Body of pancreas (tissue), 4 donors: Measurements from ENCODE around the gene ASTN1. TPM values are rescaled to one million over a fixed set of nuclear protein-coding genes. Genes with fewer than 3 reads are reported as not detected.

ENCODE experiments used
- ATAC-seq: fragments of 150-250 bp; one replicate; pipeline ENCODE4 v1.9.1; 2016
- DNase-seq, 4 donors: peaks; one replicate each; pipeline ENCODE4 v3.0.0-alpha.2; 2019
- H3K27ac ChIP-seq, 4 donors: fragments of 200-600 bp; sonication (generic); 1 replicate in 3 of 4; 2 replicates in 1 of 4; pipeline versions ENCODE4 v1.5.1 to v1.6.1; 2016 to 2019; ENCODE audit warnings: mild to moderate bottlenecking in 1 of 4, mixed read lengths in 1 of 4, moderate library complexity in 1 of 4
- H3K27me3 ChIP-seq, 2 donors: fragments of 200-600 bp; sonication (generic); one replicate each; pipeline ENCODE4 v1.6.0; 2016; ENCODE audit warnings: mild to moderate bottlenecking in 1 of 2
- H3K36me3 ChIP-seq, 2 donors: fragments of 200-600 bp; sonication (generic); replicated peaks in 1 of 2; 2 replicates each; pipeline ENCODE4 v1.5.1; 2016; ENCODE audit warnings: low read depth in 2 of 2; ENCODE audit not compliant: insufficient read depth in 1 of 2
- H3K4me1 ChIP-seq: fragments of 200-600 bp; sonication (generic); one replicate; pipeline ENCODE4 v1.6.0; 2016
- H3K4me3 ChIP-seq, 2 donors: fragments of 200-600 bp; sonication (generic); 1 replicate in 1 of 2; 2 replicates in 1 of 2; pipeline ENCODE4 v1.5.1; 2016 to 2019
- H3K9me3 ChIP-seq, 3 donors: fragments of 200-600 bp; sonication (generic); 1 replicate in 2 of 3; 2 replicates in 1 of 3; pipeline ENCODE4 v1.5.1; 2016
- POLR2A ChIP-seq, 3 donors: fragments of 450-650 bp; IDR thresholded peaks; one replicate each; pipeline ENCODE4 v1.6.1; 2016; ENCODE audit warnings: antibody characterized with exemption in 3 of 3, mild to moderate bottlenecking in 2 of 3
- WGBS, 2 donors: methylation state at CpG; one replicate each; pipeline ENCODE4 v1.1.5; 2017; 5-methylcytosine and 5-hydroxymethylcytosine counted together
- intact Hi-C: fragments of 100-400 bp; cut with DNase I; formaldehyde crosslinking; loops from one replicate; pipeline ENCODE4 v1.15.1; 2023
- total RNA-seq, 2 donors: library from RNA; depleted of rRNA; stranded (reverse); fragments of >200 nt; gene quantifications; one replicate each; pipeline ENCODE4 v1.1.0, GENCODE V29; 2016
- TF ChIP-seq, protein P1 (sequence below), 7 experiments: fragments of 450-650 bp in 4 of 7; fragments of 200-600 bp in 3 of 7; sonication (generic) in 3 of 7; IDR thresholded peaks; one replicate each; pipeline ENCODE4 v1.5.1; 2016 to 2019; ENCODE audit warnings: antibody characterized with exemption in 7 of 7

ASTN1 gene
- total RNA-seq, 2 donors from 2014 or later, result 0.66 to 0.78 TPM

DNA sequence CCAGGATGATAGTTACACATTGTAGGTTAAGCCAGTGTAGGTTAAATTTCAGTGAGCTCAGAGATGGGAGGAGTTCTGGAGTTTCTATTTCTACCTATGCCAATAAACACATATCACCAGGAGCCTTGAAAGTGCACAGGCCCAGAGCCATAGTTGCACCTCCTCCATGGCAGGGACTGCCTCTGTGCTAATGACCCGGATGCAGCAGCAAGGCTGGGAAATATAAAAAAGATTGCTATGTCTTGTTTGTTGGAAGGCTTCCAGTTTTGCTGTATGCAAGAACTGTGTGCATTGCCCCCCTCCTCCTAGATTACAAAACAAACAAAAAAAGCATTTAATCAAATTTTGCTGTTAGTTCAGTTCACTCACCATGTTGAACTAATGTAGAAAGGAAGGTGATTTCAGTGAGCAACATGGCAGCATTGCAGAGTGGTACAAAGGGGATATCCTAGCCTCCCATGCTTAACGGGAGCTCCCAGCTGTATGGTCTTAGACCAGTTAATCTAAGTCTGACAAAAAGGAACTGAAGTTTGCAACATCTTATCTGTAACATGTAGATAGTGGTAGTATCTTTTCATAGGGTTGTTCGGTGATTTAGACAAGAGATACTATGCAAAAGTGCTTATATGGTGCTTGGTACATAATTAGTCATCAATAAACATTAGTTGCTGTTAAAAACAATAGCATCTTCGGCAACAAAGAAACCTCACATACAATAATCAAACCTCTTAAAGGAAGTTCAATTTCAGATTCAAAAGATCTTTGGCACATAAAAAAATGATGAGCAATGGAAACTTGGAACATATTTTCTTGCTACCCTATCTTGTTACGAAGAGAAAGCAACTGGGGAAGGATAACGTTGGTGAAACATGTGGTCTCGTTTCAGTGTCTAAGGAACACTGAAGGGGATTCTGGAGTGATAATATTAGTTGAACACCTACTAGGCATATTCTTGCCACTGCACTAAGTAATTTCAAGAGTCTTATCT is 309.5 kb downstream of the ASTN1 start:
- DNase-seq, result peak; percentile 29 to 61 (median 58)
- Histone ChIP-seq H3K36me3 (no peaks in the 10 kb centered on the region), H3K27ac (no peak overlapping the region), H3K4me1 (peaks cover 13% of the 10 kb centered on the region), H3K9me3 (no peaks in the 10 kb centered on the region), H3K4me3 (no peak overlapping the region), H3K27me3 (no peaks in the 10 kb centered on the region)
- no peak for TF ChIP-seq POLR2A (IDR thresholded peaks at IDR 0.05)
- TF ChIP-seq, protein P1, sequence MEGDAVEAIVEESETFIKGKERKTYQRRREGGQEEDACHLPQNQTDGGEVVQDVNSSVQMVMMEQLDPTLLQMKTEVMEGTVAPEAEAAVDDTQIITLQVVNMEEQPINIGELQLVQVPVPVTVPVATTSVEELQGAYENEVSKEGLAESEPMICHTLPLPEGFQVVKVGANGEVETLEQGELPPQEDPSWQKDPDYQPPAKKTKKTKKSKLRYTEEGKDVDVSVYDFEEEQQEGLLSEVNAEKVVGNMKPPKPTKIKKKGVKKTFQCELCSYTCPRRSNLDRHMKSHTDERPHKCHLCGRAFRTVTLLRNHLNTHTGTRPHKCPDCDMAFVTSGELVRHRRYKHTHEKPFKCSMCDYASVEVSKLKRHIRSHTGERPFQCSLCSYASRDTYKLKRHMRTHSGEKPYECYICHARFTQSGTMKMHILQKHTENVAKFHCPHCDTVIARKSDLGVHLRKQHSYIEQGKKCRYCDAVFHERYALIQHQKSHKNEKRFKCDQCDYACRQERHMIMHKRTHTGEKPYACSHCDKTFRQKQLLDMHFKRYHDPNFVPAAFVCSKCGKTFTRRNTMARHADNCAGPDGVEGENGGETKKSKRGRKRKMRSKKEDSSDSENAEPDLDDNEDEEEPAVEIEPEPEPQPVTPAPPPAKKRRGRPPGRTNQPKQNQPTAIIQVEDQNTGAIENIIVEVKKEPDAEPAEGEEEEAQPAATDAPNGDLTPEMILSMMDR (IDR thresholded peaks at IDR 0.05), result no peak
- WGBS, 2 donors, result 56 to 62% methylated on average over 7 of the region's 7 CpGs
- ATAC-seq, result peak; percentile 71
- intact Hi-C loops, result no loop called here

DNA sequence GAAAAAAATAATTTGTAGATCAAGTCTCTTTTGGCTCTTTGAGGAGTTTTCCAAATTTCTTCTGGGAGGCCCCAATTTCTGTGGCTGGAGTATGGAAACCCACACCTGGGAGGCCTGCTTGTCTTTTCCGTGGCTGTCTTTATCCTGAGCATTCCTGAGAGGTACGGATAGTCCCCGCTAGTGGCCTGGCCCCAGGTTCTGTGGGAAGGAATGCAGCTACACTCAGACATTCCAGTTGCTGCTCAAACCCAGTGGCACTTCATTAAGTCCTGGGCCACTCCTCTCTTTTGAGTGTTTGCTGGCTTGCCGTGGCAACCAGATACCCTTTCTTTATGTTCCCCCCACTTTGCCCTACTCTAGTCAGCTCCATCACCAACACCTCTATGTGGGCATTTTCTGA is 310.4 kb downstream of the ASTN1 start:
- TF ChIP-seq POLR2A (IDR thresholded peaks at IDR 0.05), result no peak
- TF ChIP-seq, protein P1 (IDR thresholded peaks at IDR 0.05), result no peak
- H3K27ac ChIP-seq, result no peak overlapping the region
- WGBS, 2 donors, result 86 to 92% methylated on average over 4 of the region's 4 CpGs
- no peaks in the 10 kb centered on the region for H3K36me3 ChIP-seq
- H3K9me3 ChIP-seq, result no peaks in the 10 kb centered on the region
- peaks cover 13% of the 10 kb centered on the region for H3K4me1 ChIP-seq
- intact Hi-C loops, result no loop called here
- no peaks in the 10 kb centered on the region for H3K27me3 ChIP-seq
- no peak overlapping the region for H3K4me3 ChIP-seq
- no peak for DNase-seq
- ATAC-seq, result no peak

DNA sequence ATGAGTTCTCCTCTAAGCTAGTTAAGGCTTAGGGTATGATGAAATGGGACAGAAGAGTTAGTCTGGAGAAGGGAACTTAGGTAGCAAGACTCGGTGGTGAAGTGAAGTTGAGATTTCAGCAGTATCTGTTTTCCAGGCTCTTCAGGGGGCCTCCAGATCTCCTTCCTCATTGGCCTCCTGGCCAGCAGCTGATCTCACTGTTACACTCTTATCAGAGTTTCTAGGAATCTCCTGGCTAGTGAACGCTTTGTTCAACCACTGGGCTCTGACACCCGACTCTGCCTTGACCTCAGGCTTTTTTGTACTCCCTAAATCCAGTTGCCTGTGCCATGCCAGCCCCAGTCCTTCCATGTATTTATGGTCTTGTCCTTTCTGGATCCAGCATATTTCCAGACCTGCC is 311.0 kb downstream of the ASTN1 start:
- H3K36me3 ChIP-seq, result no peaks in the 10 kb centered on the region
- no peaks in the 10 kb centered on the region for H3K9me3 ChIP-seq
- DNase-seq (no peak), ATAC-seq (no peak)
- no peak overlapping the region for H3K4me3 ChIP-seq
- H3K4me1 ChIP-seq, result peaks cover 13% of the 10 kb centered on the region
- intact Hi-C loops, result no loop called here
- 57 to 78% methylated on average over 3 of the region's 3 CpGs for WGBS, 2 donors
- TF ChIP-seq POLR2A (IDR thresholded peaks at IDR 0.05), result no peak
- TF ChIP-seq, protein P1 (IDR thresholded peaks at IDR 0.05), result no peak
- H3K27ac ChIP-seq, result no peak overlapping the region
- no peaks in the 10 kb centered on the region for H3K27me3 ChIP-seq

DNA sequence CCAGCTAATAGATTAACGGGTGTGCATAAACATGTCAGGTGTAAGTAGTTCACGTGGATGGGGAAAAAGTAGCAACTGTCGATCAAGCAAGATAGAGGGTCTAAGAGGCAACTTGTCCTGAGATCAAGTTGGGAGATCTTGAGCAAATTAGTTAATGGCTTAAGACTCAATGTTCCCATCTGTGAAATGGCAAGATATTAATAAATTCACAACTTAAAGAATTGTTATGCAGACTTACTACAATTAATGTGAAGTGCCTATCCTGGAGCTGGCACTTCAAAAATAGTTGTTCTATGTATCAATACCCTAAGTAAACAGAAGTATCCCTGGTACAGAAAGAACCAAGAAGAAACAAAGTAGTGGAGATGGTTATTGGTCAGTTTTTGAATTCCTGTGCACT is 312.4 kb downstream of the ASTN1 start:
- peaks cover 13% of the 10 kb centered on the region for H3K4me1 ChIP-seq
- no peaks in the 10 kb centered on the region for H3K36me3 ChIP-seq
- 88 to 90% methylated on average over 3 of the region's 3 CpGs for WGBS, 2 donors
- ATAC-seq (no peak), DNase-seq (no peak)
- no peaks in the 10 kb centered on the region for H3K27me3 ChIP-seq
- H3K9me3 ChIP-seq, result no peaks in the 10 kb centered on the region
- TF ChIP-seq, protein P1 (IDR thresholded peaks at IDR 0.05), result no peak
- no peak for TF ChIP-seq POLR2A (IDR thresholded peaks at IDR 0.05)
- H3K4me3 ChIP-seq, result no peak overlapping the region
- no peak overlapping the region for H3K27ac ChIP-seq
- intact Hi-C loops, result no loop called here
